IMR-90 (cell line): ENCODE data around the gene EMP1. TPM values are rescaled to one million over a fixed set of nuclear protein-coding genes. Genes with fewer than 3 reads are reported as not detected.
A peak's percentile ranks its signal among the peaks of the same experiment; 100 is the strongest.

Experiments used
- ATAC-seq: fragments of 200-7000 bp; cut with Tn5 transposase; 2 replicates; pipeline ENCODE4 v1.9.1; 2020; ENCODE audit warnings: low read depth, mild to moderate bottlenecking, moderate library complexity
- BruUV-seq: library from RNA; stranded (reverse); fragments of 400-500 nt; replicated peaks from 2 replicates; lab custom pipeline; 2021; lab: Mats Ljungman, UMichigan
- CTCF ChIA-PET: fragments of 300-600 bp; formaldehyde crosslinking; extraction: SDS; loops from one replicate; lab custom pipeline; 2021; ENCODE audit warnings: antibody characterized with exemption; lab: Yijun Ruan, JAX
- POLR2A ChIA-PET: fragments of 300-600 bp; sonication (Branson Sonifier 250); formaldehyde crosslinking; loops from one replicate; lab custom pipeline; 2022; ENCODE audit warnings: antibody characterized with exemption; ENCODE audit not compliant: unreplicated experiment; lab: Charles Lee
- DNase-seq: peaks from one replicate; pipeline ENCODE4 v3.0.0; 2013
- H2AFZ ChIP-seq: replicated peaks from 2 replicates; pipeline ENCODE3; 2013; ENCODE audit warnings: low read length, mild to moderate bottlenecking; ENCODE audit not compliant: poor library complexity
- H2AK5ac ChIP-seq: 2 replicates; pipeline ENCODE4 v1.6.1; 2013; ENCODE audit warnings: low read depth, low read length, inconsistent platforms
- H2AK9ac ChIP-seq: replicated peaks from 2 replicates; pipeline ENCODE3; 2013; ENCODE audit warnings: mild to moderate bottlenecking, low read depth, low read length, moderate library complexity; ENCODE audit not compliant: poor library complexity
- H2BK120ac ChIP-seq: 2 replicates; pipeline ENCODE4 v1.6.1; 2013; ENCODE audit warnings: low read depth, low read length, inconsistent platforms
- H2BK15ac ChIP-seq: 3 replicates; pipeline ENCODE4 v1.6.1; 2013; ENCODE audit warnings: low read depth, low read length, inconsistent platforms
- H2BK20ac ChIP-seq: 2 replicates; pipeline ENCODE4 v1.6.1; 2013; ENCODE audit warnings: low read depth, mild to moderate bottlenecking, inconsistent platforms, low read length, moderate library complexity
- H2BK5ac ChIP-seq: 2 replicates; pipeline ENCODE4 v1.6.1; 2013; ENCODE audit warnings: mild to moderate bottlenecking, low read depth, low read length, inconsistent platforms; ENCODE audit not compliant: poor library complexity, severe bottlenecking
- H3K14ac ChIP-seq: replicated peaks from 2 replicates; pipeline ENCODE4 v1.6.1; 2013; ENCODE audit warnings: low read depth, low read length, inconsistent platforms
- H3K18ac ChIP-seq: 2 replicates; pipeline ENCODE4 v1.6.1; 2013; ENCODE audit warnings: low read depth, low read length, control low read depth
- H3K23ac ChIP-seq: 2 replicates; pipeline ENCODE4 v1.6.1; 2013; ENCODE audit warnings: low read depth, low read length, inconsistent platforms
- H3K27ac ChIP-seq: 2 replicates; pipeline ENCODE4 v1.5.1; 2013; ENCODE audit warnings: mild to moderate bottlenecking, control low read depth, low read length; ENCODE audit not compliant: insufficient read depth
- H3K27me3 ChIP-seq: 2 replicates; pipeline ENCODE4 v1.6.1; 2013; ENCODE audit warnings: low read length; ENCODE audit not compliant: control insufficient read depth, insufficient read depth
- H3K36me3 ChIP-seq: 2 replicates; pipeline ENCODE4 v1.6.1; 2013; ENCODE audit warnings: low read length, mixed read lengths; ENCODE audit not compliant: control insufficient read depth, insufficient read depth
- H3K4ac ChIP-seq: 2 replicates; pipeline ENCODE4 v1.6.1; 2013; ENCODE audit warnings: low read depth, low read length, inconsistent platforms
- H3K4me1 ChIP-seq: 2 replicates; pipeline ENCODE4 v1.6.1; 2013; ENCODE audit warnings: low read length, mixed read lengths; ENCODE audit not compliant: control insufficient read depth, insufficient read depth
- H3K4me2 ChIP-seq: 2 replicates; pipeline ENCODE4 v1.6.1; 2013; ENCODE audit warnings: low read depth, mild to moderate bottlenecking, control low read depth, low read length, moderate library complexity
- H3K4me3 ChIP-seq: 2 replicates; pipeline ENCODE4 v1.5.1; 2013; ENCODE audit warnings: low read depth, mild to moderate bottlenecking, control low read depth, low read length, moderate library complexity; ENCODE audit not compliant: insufficient read depth
- H3K56ac ChIP-seq: 2 replicates; pipeline ENCODE4 v1.6.1; 2013; ENCODE audit warnings: low read length, inconsistent platforms; ENCODE audit not compliant: insufficient read depth; ENCODE audit errors: extremely low read depth
- H3K79me1 ChIP-seq, 2 experiments: 2 replicates each; pipeline ENCODE4 v1.6.1; 2013; ENCODE audit warnings: low read length in 2 of 2, inconsistent platforms in 1 of 2, low read depth in 1 of 2
- H3K9ac ChIP-seq: 2 replicates; pipeline ENCODE4 v1.6.1; 2013; ENCODE audit warnings: low read depth, low read length, control low read depth
- H3K9me1 ChIP-seq: 2 replicates; pipeline ENCODE4 v1.6.1; 2013; ENCODE audit warnings: low read length, inconsistent platforms; ENCODE audit not compliant: insufficient read depth
- H3K9me3 ChIP-seq: 2 replicates; pipeline ENCODE4 v1.6.1; 2013; ENCODE audit warnings: low read length; ENCODE audit not compliant: control insufficient read depth, insufficient read depth
- H4K20me1 ChIP-seq: 2 replicates; pipeline ENCODE4 v1.6.1; 2013; ENCODE audit warnings: low read length, inconsistent platforms; ENCODE audit not compliant: insufficient read depth
- H4K5ac ChIP-seq: 2 replicates; pipeline ENCODE4 v1.6.1; 2013; ENCODE audit warnings: mild to moderate bottlenecking, low read depth, low read length, control low read depth
- H4K8ac ChIP-seq, 2 experiments: 2 replicates each; pipeline ENCODE4 v1.6.1; 2013; ENCODE audit warnings: low read depth in 2 of 2, low read length in 2 of 2, control low read depth in 1 of 2, inconsistent platforms in 1 of 2
- H4K91ac ChIP-seq: 2 replicates; pipeline ENCODE4 v1.6.1; 2013; ENCODE audit warnings: low read depth, low read length, inconsistent platforms; ENCODE audit not compliant: insufficient read depth
- BHLHE40 ChIP-seq: fragments of 150-350 bp; IDR thresholded peaks from 2 replicates; pipeline ENCODE4 v1.6.1; 2016; ENCODE audit warnings: mild to moderate bottlenecking, low read depth, low read length
- CEBPB ChIP-seq: IDR thresholded peaks from 2 replicates; pipeline ENCODE4 v1.6.1; 2012; ENCODE audit warnings: low read depth, low read length, improper control_type of control experiment
- CHD1 ChIP-seq: IDR thresholded peaks from 2 replicates; pipeline ENCODE4 v1.6.1; 2012; ENCODE audit warnings: low read depth, low read length, improper control_type of control experiment
- CTCF ChIP-seq: conservative IDR thresholded peaks from 2 replicates; pipeline ENCODE4 v1.5.1; 2012; ENCODE audit warnings: mild to moderate bottlenecking, low read depth, low read length, improper control_type of control experiment
- ELK1 ChIP-seq: fragments of 150-350 bp; IDR thresholded peaks from 2 replicates; pipeline ENCODE4 v1.6.1; 2016; ENCODE audit warnings: low read depth, mild to moderate bottlenecking, low read length, moderate library complexity, borderline replicate concordance
- FOS ChIP-seq: fragments of 150-350 bp; IDR thresholded peaks from 2 replicates; pipeline ENCODE4 v1.6.1; 2016; ENCODE audit warnings: low read depth, low read length
- MAFK ChIP-seq: IDR thresholded peaks from 2 replicates; pipeline ENCODE4 v1.6.1; 2012; ENCODE audit warnings: low read depth, low read length, improper control_type of control experiment
- MAZ ChIP-seq: IDR thresholded peaks from 2 replicates; pipeline ENCODE4 v1.6.1; 2012; ENCODE audit warnings: low read depth, mild to moderate bottlenecking, low read length, improper control_type of control experiment, moderate library complexity, borderline replicate concordance
- MXI1 ChIP-seq: IDR thresholded peaks from 2 replicates; pipeline ENCODE4 v1.6.1; 2012; ENCODE audit warnings: low read depth, mild to moderate bottlenecking, low read length, moderate library complexity, borderline replicate concordance
- NFE2L2 ChIP-seq: fragments of 150-350 bp; IDR thresholded peaks from 2 replicates; pipeline ENCODE4 v1.6.1; 2016; ENCODE audit warnings: low read depth, mild to moderate bottlenecking, low read length
- POLR2A ChIP-seq: IDR thresholded peaks from 2 replicates; pipeline ENCODE4 v1.6.1; 2012; ENCODE audit warnings: mild to moderate bottlenecking, low read depth, low read length
- RAD21 ChIP-seq: IDR thresholded peaks from 2 replicates; pipeline ENCODE4 v1.6.1; 2012; ENCODE audit warnings: low read length, improper control_type of control experiment
- RCOR1 ChIP-seq: IDR thresholded peaks from 2 replicates; pipeline ENCODE4 v1.6.1; 2012; ENCODE audit warnings: mild to moderate bottlenecking, low read length, improper control_type of control experiment; ENCODE audit not compliant: insufficient replicate concordance
- RFX5 ChIP-seq: IDR thresholded peaks from 2 replicates; pipeline ENCODE4 v1.8.0; 2012; ENCODE audit warnings: low read depth, mild to moderate bottlenecking, low read length, moderate library complexity
- SMC3 ChIP-seq: fragments of 150-350 bp; IDR thresholded peaks from 2 replicates; pipeline ENCODE4 v1.6.1; 2016; ENCODE audit warnings: low read depth, mild to moderate bottlenecking, antibody characterized with exemption, low read length, moderate library complexity
- USF2 ChIP-seq: fragments of 150-350 bp; IDR thresholded peaks from 2 replicates; pipeline ENCODE4 v1.6.1; 2017; ENCODE audit warnings: mild to moderate bottlenecking, antibody characterized with exemption, low read length, low read depth
- WGBS, 2 experiments: methylation state at CpG; one replicate each; pipeline versions ENCODE4 v1.1.5 to v1.1.7; 2013; ENCODE audit warnings: missing lambda C conversion rate in 2 of 2; ENCODE audit not compliant: insufficient read length in 1 of 2; ENCODE audit errors: extremely low coverage in 2 of 2; 5-methylcytosine and 5-hydroxymethylcytosine counted together
- dilution Hi-C: fragments of 300-500 bp; cut with HindIII; formaldehyde crosslinking; loops from one replicate; pipeline ENCODE4 v1.14.3; 2018; ENCODE audit warnings: low sequenced_read_pairs; ENCODE audit not compliant: unreplicated experiment
- in situ Hi-C: fragments of 300-500 bp; cut with MboI; formaldehyde crosslinking; loops from 3 replicates; pipeline ENCODE4 v1.14.3; 2019; ENCODE audit warnings: low sequenced_read_pairs, inconsistent platforms, mixed read lengths
- intact Hi-C: fragments of 100-400 bp; cut with micrococcal nuclease; formaldehyde crosslinking; loops from 2 replicates; pipeline ENCODE4 v1.10.0; 2022
- polyA plus RNA-seq, 3 experiments: library from polyadenylated mRNA; depleted of rRNA; stranded (reverse); fragments of >200 nt; gene quantifications; 2 replicates each; pipeline ENCODE4 v1.2.3, GENCODE V29; 2012; ENCODE audit warnings: low replicate concordance in 1 of 3
- total RNA-seq: library from RNA; depleted of rRNA; stranded (reverse); fragments of >200 nt; gene quantifications from 2 replicates; pipeline ENCODE4 v1.2.3, GENCODE V29; 2012

The EMP1 gene
- total and polyA plus RNA-seq, 2 of the 4 experiments (the other 2 are of a cell fraction) = 137 to 201 TPM

- no peak overlapping the region for H4K5ac ChIP-seq
- peaks cover 7% of the 10 kb centered on the region for H3K9me1 ChIP-seq
- dilution Hi-C loops = no loop called here
- no peak overlapping the region for H3K23ac ChIP-seq
- H3K4me3 ChIP-seq = no peak overlapping the region
- no peak overlapping the region for H2BK120ac ChIP-seq
- no peak for TF ChIP-seq MAZ
- TF ChIP-seq MXI1 = no peak
- TF ChIP-seq CHD1 = no peak
- no peak for TF ChIP-seq BHLHE40
- TF ChIP-seq NFE2L2 = no peak
- no peak for TF ChIP-seq SMC3
- TF ChIP-seq USF2 = no peak
- TF ChIP-seq CEBPB = no peak
- TF ChIP-seq POLR2A = no peak
- TF ChIP-seq RAD21 = no peak
- TF ChIP-seq MAFK = no peak
- TF ChIP-seq RCOR1 = no peak
- TF ChIP-seq ELK1 = no peak
- no peak for TF ChIP-seq RFX5
- TF ChIP-seq CTCF = no peak
- TF ChIP-seq FOS = no peak
- no TSS peak for BruUV-seq
- H2AK9ac ChIP-seq = no peak overlapping the region
- H3K36me3 ChIP-seq = no peaks in the 10 kb centered on the region
- no peak overlapping the region for H2BK15ac ChIP-seq
- no peak overlapping the region for H4K91ac ChIP-seq
- H3K4ac ChIP-seq = no peak overlapping the region
- no peak overlapping the region for H2AK5ac ChIP-seq
- H3K56ac ChIP-seq = no peak overlapping the region
- CTCF ChIA-PET = no interaction called here
- no peak overlapping the region for H3K18ac ChIP-seq
- no peak overlapping the region for H3K27ac ChIP-seq
- peaks cover 5% of the 10 kb centered on the region for H3K4me1 ChIP-seq
- no peak overlapping the region for H3K4me2 ChIP-seq
- H2BK5ac ChIP-seq = no peak overlapping the region
- H3K9ac ChIP-seq = no peak overlapping the region
- POLR2A ChIA-PET = no interaction called here
- no peak for DNase-seq
- H3K79me1 ChIP-seq = no peaks in the 10 kb centered on the region
- no peak overlapping the region for H4K8ac ChIP-seq
- H3K9me3 ChIP-seq = no peaks in the 10 kb centered on the region
- H4K20me1 ChIP-seq = no peaks in the 10 kb centered on the region
- no peak overlapping the region for H2AFZ ChIP-seq
- no peak overlapping the region for H3K14ac ChIP-seq
- H3K27me3 ChIP-seq = no peaks in the 10 kb centered on the region
- no peak for ATAC-seq
- no CpG with 5 or more reads among the region's 1 CpG for WGBS, 2 experiments
- in situ Hi-C loops = no loop called here
- H2BK20ac ChIP-seq = peak overlapping the region; percentile 42; the same call in 1 of the 2 replicates
- intact Hi-C loops = no loop called here
Observed at GRCh38 chr12:13248964-13249363, 52.4 kb downstream of the EMP1 start.
